Cardiac septum (tissue), 1 donor: ENCODE results near the gene EDDM3A. TPM values are rescaled to one million over a fixed set of nuclear protein-coding genes. Genes with fewer than 3 reads are reported as not detected.
"Not testable (repeated sequence)": the region's sequence is repeated elsewhere in the genome, so short reads cannot be mapped to it uniquely, and the experiment has no call there.

Source experiments
- DNase-seq: peaks from one replicate; pipeline ENCODE4 v3.0.0-alpha.2; 2020; ENCODE audit warnings: low spot score
- intact Hi-C: fragments of 100-400 bp; cut with DNase I; formaldehyde crosslinking; loops from one replicate; pipeline ENCODE4 v1.14.0; 2022
- total RNA-seq: library from RNA; stranded (reverse); fragmentation: NEBNext Ultra II Directional; extraction: Animal tissue kit (Norgen Biotek cat#: 25700); gene quantifications from one replicate; pipeline ENCODE4 v1.2.1, GENCODE V29; 2021
- donor health status: DM: no; HTN: no; CAD: no.

EDDM3A gene
- total RNA-seq, 1 donor from 2014 or later, result not detected

- intact Hi-C loops, result no loop called here
- DNase-seq, result no peak
Measured at GRCh38 chr14:20730891-20731290, 14.8 kb upstream of the EDDM3A start.

GRCh38 chr14:20732477-20732876 lies 13.2 kb upstream of the EDDM3A start:
- intact Hi-C loops, result no loop called here
- no peak for DNase-seq

GRCh38 chr14:20732979-20733635 lies 12.6 kb upstream of the EDDM3A start:
- intact Hi-C loops, result no loop called here
- no peak for DNase-seq

- intact Hi-C loops, result no loop called here
- DNase-seq, result no peak
Measured at GRCh38 chr14:20733684-20734429, 11.8 kb upstream of the EDDM3A start.

GRCh38 chr14:20734430-20734806 lies 11.3 kb upstream of the EDDM3A start:
- no peak for DNase-seq
- intact Hi-C loops, result no loop called here

- intact Hi-C loops, DNase-seq: not testable (repeated sequence)
Measured at GRCh38 chr14:20738292-20738691, 7.4 kb upstream of the EDDM3A start.

GRCh38 chr14:20742132-20742531 lies 3.6 kb upstream of the EDDM3A start:
- DNase-seq, result no peak

GRCh38 chr14:20743556-20743955 lies 2.1 kb upstream of the EDDM3A start:
- intact Hi-C loops, result no loop called here
- DNase-seq, result no peak

More at GRCh38 chr14:20742132-20742531, 3.6 kb upstream of the EDDM3A start:
- intact Hi-C loops, result no loop called here

- intact Hi-C loops, result no loop called here
Measured at GRCh38 chr14:20746566-20746965, 879 bp downstream of the EDDM3A start.

GRCh38 chr14:20748439-20748838 lies 2.8 kb downstream of the EDDM3A start:
- intact Hi-C loops, result no loop called here
- no peak for DNase-seq

More at GRCh38 chr14:20746566-20746965, 879 bp downstream of the EDDM3A start:
- DNase-seq, result no peak

GRCh38 chr14:20750194-20750593 lies 4.5 kb downstream of the EDDM3A start:
- intact Hi-C loops, result no loop called here
- DNase-seq, result no peak

GRCh38 chr14:20751963-20752562 lies 6.4 kb downstream of the EDDM3A start:
- DNase-seq, result no peak
- intact Hi-C loops, result no loop called here

- DNase-seq, result no peak
- intact Hi-C loops, result no loop called here
Measured at GRCh38 chr14:20754308-20754707, 8.6 kb downstream of the EDDM3A start.

- no peak for DNase-seq
- intact Hi-C loops, result loop anchor here (5.0 kb wide), 1 partner anchor 102 kb away; no protein-coding TSS in a partner anchor
Measured at GRCh38 chr14:20755037-20755436, 9.3 kb downstream of the EDDM3A start.

- intact Hi-C loops, result loop anchor here (5.0 kb wide), 1 partner anchor 99 kb away; no protein-coding TSS in a partner anchor
- no peak for DNase-seq
Measured at GRCh38 chr14:20757965-20758364, 12.3 kb downstream of the EDDM3A start.

GRCh38 chr14:20759465-20759864 lies 13.8 kb downstream of the EDDM3A start:
- intact Hi-C loops, result loop anchor here (5.0 kb wide), 1 partner anchor 98 kb away; no protein-coding TSS in a partner anchor
- not testable (repeated sequence) for DNase-seq

GRCh38 chr14:20760950-20761349 lies 15.3 kb downstream of the EDDM3A start:
- DNase-seq, result no peak
- intact Hi-C loops, result no loop called here

GRCh38 chr14:20768593-20768892 lies 22.9 kb downstream of the EDDM3A start:
- DNase-seq, result no peak
- intact Hi-C loops, result no loop called here

GRCh38 chr14:20769421-20769820 lies 23.7 kb downstream of the EDDM3A start:
- intact Hi-C loops, result no loop called here
- no peak for DNase-seq

GRCh38 chr14:20772650-20773049 lies 27.0 kb downstream of the EDDM3A start:
- no peak for DNase-seq
- intact Hi-C loops, result no loop called here
